ENCODE results near the gene LGMN.

- TF ChIP-seq CTCF (IDR thresholded peaks at IDR 0.05; ENCODE audit: borderline replicate concordance, extremely low read depth, low read length, poor library complexity, severe bottlenecking) = no peak
- TF ChIP-seq EZH2 (IDR thresholded peaks at IDR 0.05; ENCODE audit: borderline replicate concordance, low read depth, low read length, severe bottlenecking) = no peak
Measured at GRCh38 chr14:92748259-92749016, at the start of gene LGMN.

All from DND-41 (cell line).